PFSK-1 (cell line): ENCODE results near the gene OPN3.

Source experiments
- POLR2AphosphoS5 ChIP-seq: IDR thresholded peaks from 2 replicates; pipeline ENCODE4 v1.6.1; 2012; ENCODE audit warnings: low read depth, mild to moderate bottlenecking, control low read depth, low read length, moderate library complexity
- SIN3A ChIP-seq: IDR thresholded peaks from 2 replicates; pipeline ENCODE4 v1.6.1; 2012; ENCODE audit warnings: mild to moderate bottlenecking, low read length, moderate library complexity, borderline replicate concordance; ENCODE audit not compliant: insufficient read depth
- TAF1 ChIP-seq: IDR thresholded peaks from 2 replicates; pipeline ENCODE4 v1.6.1; 2012; ENCODE audit warnings: low read length, control low read depth, borderline replicate concordance; ENCODE audit not compliant: insufficient read depth
- TF ChIP-seq, protein P1 (sequence below), 2 experiments: IDR thresholded peaks; 2 replicates each; pipeline versions ENCODE4 v1.6.1 to v1.8.0; 2011 to 2012; ENCODE audit warnings: low read depth in 2 of 2, low read length in 2 of 2, control low read depth in 1 of 2, inconsistent platforms in 1 of 2, mild to moderate bottlenecking in 1 of 2, moderate library complexity in 1 of 2; ENCODE audit not compliant: insufficient read depth in 1 of 2

- TF ChIP-seq, protein P1, sequence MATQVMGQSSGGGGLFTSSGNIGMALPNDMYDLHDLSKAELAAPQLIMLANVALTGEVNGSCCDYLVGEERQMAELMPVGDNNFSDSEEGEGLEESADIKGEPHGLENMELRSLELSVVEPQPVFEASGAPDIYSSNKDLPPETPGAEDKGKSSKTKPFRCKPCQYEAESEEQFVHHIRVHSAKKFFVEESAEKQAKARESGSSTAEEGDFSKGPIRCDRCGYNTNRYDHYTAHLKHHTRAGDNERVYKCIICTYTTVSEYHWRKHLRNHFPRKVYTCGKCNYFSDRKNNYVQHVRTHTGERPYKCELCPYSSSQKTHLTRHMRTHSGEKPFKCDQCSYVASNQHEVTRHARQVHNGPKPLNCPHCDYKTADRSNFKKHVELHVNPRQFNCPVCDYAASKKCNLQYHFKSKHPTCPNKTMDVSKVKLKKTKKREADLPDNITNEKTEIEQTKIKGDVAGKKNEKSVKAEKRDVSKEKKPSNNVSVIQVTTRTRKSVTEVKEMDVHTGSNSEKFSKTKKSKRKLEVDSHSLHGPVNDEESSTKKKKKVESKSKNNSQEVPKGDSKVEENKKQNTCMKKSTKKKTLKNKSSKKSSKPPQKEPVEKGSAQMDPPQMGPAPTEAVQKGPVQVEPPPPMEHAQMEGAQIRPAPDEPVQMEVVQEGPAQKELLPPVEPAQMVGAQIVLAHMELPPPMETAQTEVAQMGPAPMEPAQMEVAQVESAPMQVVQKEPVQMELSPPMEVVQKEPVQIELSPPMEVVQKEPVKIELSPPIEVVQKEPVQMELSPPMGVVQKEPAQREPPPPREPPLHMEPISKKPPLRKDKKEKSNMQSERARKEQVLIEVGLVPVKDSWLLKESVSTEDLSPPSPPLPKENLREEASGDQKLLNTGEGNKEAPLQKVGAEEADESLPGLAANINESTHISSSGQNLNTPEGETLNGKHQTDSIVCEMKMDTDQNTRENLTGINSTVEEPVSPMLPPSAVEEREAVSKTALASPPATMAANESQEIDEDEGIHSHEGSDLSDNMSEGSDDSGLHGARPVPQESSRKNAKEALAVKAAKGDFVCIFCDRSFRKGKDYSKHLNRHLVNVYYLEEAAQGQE (IDR thresholded peaks at IDR 0.05; ENCODE audit: insufficient read depth in 1 of 2, low read depth in 2 of 2, low read length in 2 of 2), result no peak
- TF ChIP-seq SIN3A (no peak), POLR2AphosphoS5 (no peak), TAF1 (no peak)
These were observed 43.5 kb downstream of the OPN3 start for GRCh38 chr1:241596633-241597032.
